ENCODE measurements around the gene EMCN. TPM values are rescaled to one million over a fixed set of nuclear protein-coding genes. Genes with fewer than 3 reads are reported as not detected.

EMCN gene
- total and polyA plus RNA-seq, 11 donors: 14.9 to 52.6 (median 27.4) TPM

DNA sequence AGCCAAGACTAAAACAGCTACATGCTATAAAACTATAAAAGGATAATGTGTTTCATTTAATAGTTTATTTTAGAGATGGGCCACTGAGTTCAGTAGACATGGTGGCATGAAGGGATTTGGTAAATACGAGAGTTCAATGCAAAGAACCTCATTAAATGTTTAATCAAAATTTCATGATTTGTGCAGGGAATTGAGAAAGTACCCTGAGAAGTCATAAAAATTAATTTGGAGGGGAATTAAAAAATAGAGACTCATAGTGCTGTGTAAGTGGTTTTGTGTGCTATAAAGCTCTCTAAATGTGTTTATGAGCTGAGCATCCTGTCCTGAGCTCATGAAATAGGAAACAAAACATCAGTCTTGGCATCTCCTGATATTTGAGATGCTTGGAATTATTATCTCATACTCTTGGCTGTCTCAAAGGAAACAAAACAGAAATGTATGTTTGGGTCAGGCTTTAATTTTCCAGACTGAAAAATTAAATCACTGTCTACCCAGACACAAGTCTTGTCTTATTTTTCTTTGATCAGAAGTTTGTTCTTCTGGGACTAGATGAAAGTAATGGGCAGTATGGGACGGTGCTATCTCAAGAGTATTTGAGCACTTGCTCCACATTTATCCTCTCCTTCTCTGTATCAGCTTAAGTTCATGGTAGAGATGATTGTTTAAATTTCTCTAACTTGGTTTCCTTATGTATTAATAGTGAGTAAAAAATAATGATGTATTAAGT is 38.0 kb upstream of the EMCN start:
- H3K9me3 ChIP-seq: peaks cover 0 to 7% (median 0%) of the 10 kb centered on the region in 12 donors
- DNase-seq (no peak), ATAC-seq (no peak)
- intact Hi-C loops (cut with DNase I): no loop called here
- no peak overlapping the region for H3K4me3 ChIP-seq
- H3K27me3 ChIP-seq: no peaks in the 10 kb centered on the region
- H3K27ac ChIP-seq: no peak overlapping the region
- TF ChIP-seq, protein P1, sequence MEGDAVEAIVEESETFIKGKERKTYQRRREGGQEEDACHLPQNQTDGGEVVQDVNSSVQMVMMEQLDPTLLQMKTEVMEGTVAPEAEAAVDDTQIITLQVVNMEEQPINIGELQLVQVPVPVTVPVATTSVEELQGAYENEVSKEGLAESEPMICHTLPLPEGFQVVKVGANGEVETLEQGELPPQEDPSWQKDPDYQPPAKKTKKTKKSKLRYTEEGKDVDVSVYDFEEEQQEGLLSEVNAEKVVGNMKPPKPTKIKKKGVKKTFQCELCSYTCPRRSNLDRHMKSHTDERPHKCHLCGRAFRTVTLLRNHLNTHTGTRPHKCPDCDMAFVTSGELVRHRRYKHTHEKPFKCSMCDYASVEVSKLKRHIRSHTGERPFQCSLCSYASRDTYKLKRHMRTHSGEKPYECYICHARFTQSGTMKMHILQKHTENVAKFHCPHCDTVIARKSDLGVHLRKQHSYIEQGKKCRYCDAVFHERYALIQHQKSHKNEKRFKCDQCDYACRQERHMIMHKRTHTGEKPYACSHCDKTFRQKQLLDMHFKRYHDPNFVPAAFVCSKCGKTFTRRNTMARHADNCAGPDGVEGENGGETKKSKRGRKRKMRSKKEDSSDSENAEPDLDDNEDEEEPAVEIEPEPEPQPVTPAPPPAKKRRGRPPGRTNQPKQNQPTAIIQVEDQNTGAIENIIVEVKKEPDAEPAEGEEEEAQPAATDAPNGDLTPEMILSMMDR (IDR thresholded peaks at IDR 0.05): no peak
- no peak for TF ChIP-seq POLR2A (IDR thresholded peaks at IDR 0.05)
- peaks cover 0 to 6% (median 0%) of the 10 kb centered on the region in 12 donors for H3K4me1 ChIP-seq
- 58 to 69% (median 60%) methylated on average over 2 of the region's 2 CpGs for WGBS, 4 donors
- H3K36me3 ChIP-seq: no peaks in the 10 kb centered on the region

DNA sequence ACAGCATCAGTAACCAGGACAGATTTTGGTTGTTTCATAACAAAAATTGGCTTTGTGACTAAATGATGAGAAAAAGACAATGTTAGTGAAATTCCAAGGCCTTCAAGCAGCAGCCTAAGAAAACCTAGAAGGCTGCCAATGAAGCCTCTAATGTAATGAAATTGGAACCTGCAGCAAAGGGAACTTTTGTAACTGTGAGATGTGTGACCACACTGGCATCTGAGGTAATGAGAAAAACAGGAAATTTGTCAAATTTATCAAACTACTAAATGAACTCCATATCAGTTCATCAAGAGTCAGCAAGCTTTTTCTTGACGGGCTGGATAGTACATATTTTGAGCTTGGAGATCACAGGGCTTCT is 30.4 kb upstream of the EMCN start:
- intact Hi-C loops (cut with DNase I): no loop called here
- Histone ChIP-seq H3K36me3 (no peaks in the 10 kb centered on the region), H3K27me3 (no peaks in the 10 kb centered on the region), H3K4me3 (no peak overlapping the region), H3K4me1 (no peaks in the 10 kb centered on the region), H3K27ac (no peak overlapping the region), H3K9me3 (no peaks in the 10 kb centered on the region)
- DNase-seq (no peak), ATAC-seq (no peak)
- 54 to 76% (median 65%) methylated on average over 1 of the region's 1 CpG for WGBS, 4 donors
- no peak for TF ChIP-seq POLR2A (IDR thresholded peaks at IDR 0.05)
- TF ChIP-seq, protein P1 (IDR thresholded peaks at IDR 0.05): no peak

DNA sequence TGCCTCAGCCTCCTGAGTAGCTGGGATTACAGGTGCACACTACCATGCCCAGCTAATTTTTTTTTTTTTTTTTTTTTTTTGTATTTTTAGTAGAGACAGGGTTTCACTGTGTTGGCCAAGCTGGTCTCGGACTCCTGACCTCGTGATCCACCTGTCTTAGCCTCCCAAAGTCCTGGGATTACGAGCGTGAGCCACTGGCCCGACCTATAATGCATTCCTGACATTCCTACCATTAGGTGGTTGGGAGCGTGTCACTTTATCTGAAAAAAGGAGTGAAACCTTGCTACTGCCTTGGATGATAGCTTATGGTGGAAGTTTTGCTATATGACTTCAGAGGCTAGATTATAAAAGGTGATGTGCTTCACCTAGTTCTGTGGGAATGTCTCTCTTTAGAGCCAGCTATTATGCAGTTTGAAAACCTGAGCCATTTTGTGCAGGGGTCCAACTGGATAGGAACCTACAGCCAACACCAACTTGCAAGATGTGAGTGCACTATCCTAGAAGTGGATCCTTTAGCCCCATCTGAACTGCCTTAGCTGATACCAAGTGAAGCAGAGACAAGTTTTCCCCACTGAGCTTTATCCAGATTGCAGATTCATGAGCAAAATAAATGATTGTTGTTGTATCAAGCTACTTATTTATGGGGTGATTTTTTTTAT is 29.8 kb upstream of the EMCN start:
- DNase-seq: no peak
- TF ChIP-seq POLR2A (IDR thresholded peaks at IDR 0.05): no peak
- TF ChIP-seq, protein P1 (IDR thresholded peaks at IDR 0.05): no peak
- no peak for ATAC-seq
- no peak overlapping the region for H3K27ac ChIP-seq
- no peaks in the 10 kb centered on the region for H3K4me1 ChIP-seq
- H3K4me3 ChIP-seq: no peak overlapping the region
- intact Hi-C loops (cut with DNase I): no loop called here
- H3K36me3 ChIP-seq: no peaks in the 10 kb centered on the region
- WGBS, 4 donors: 62 to 79% (median 72%) methylated on average over 6 of the region's 6 CpGs
- no peaks in the 10 kb centered on the region for H3K27me3 ChIP-seq
- no peaks in the 10 kb centered on the region for H3K9me3 ChIP-seq

DNA sequence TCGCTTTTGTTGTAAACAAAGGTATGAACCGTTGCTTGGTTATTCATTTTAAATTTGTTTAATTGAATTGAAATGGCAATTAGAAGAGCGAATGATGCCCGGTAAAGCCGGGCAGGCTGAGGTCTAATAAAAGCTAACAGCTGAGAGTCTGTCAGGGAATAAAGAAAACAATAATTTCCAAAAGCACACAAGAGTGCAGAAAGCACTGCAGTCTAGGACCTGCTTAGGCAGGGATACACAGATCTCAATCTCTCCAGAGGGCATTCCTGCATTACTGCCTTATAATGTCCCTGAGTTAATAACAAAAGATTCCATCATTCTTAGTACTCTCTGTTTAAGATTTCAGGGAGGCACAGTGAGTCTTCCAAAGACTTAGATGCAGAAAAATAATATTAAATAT is 27.6 kb upstream of the EMCN start:
- Histone ChIP-seq H3K4me3 (no peak overlapping the region), H3K36me3 (no peaks in the 10 kb centered on the region), H3K9me3 (no peaks in the 10 kb centered on the region), H3K4me1 (no peaks in the 10 kb centered on the region), H3K27ac (no peak overlapping the region), H3K27me3 (no peaks in the 10 kb centered on the region)
- no peak for TF ChIP-seq POLR2A (IDR thresholded peaks at IDR 0.05)
- TF ChIP-seq, protein P1 (IDR thresholded peaks at IDR 0.05): no peak
- no peak for DNase-seq
- no peak for ATAC-seq
- intact Hi-C loops (cut with DNase I): no loop called here
- 88 to 92% (median 91%) methylated on average over 5 of the region's 5 CpGs for WGBS, 4 donors
